Naive thymus-derived CD4-positive, alpha-beta T cell (primary cell): ENCODE results near the gene ITGB4. TPM values are rescaled to one million over a fixed set of nuclear protein-coding genes. Genes with fewer than 3 reads are reported as not detected.
A peak's percentile ranks its signal among the peaks of the same experiment; 100 is the strongest.
"Not testable (repeated sequence)": the region's sequence is repeated elsewhere in the genome, so short reads cannot be mapped to it uniquely, and the experiment has no call there.

ENCODE experiments used
- ATAC-seq: fragments of 150-1000 bp; cut with Tn5 transposase; 2 replicates; pipeline ENCODE4 v1.10.0; 2021; ENCODE audit warnings: mild to moderate bottlenecking, moderate library complexity
- CTCF ChIA-PET: fragments of 350-600 bp; sonication (Branson Sonifier 250); formaldehyde crosslinking; loops from one replicate; lab custom pipeline; 2021; ENCODE audit warnings: antibody characterized with exemption; lab: Charles Lee
- POLR2A ChIA-PET: fragments of 350-600 bp; sonication (Branson Sonifier 250); formaldehyde crosslinking; loops from one replicate; lab custom pipeline; 2021; ENCODE audit warnings: antibody characterized with exemption, inconsistent platforms; lab: Charles Lee
- DNase-seq, 9 donors: peaks; one replicate each; pipeline versions ENCODE4 v3.0.0 to v3.0.0-alpha.2; 2020 to 2022; ENCODE audit warnings: mixed read lengths in 1 of 9
- H3K27ac ChIP-seq: one replicate; pipeline ENCODE4 v1.7.0; 2013; ENCODE audit warnings: mild to moderate bottlenecking, low read depth, low read length, moderate library complexity
- H3K27me3 ChIP-seq, 2 donors: one replicate each; pipeline ENCODE4 v1.7.0; 2013; ENCODE audit warnings: low read length in 2 of 2, mild to moderate bottlenecking in 2 of 2, moderate library complexity in 2 of 2; ENCODE audit not compliant: control insufficient read depth in 2 of 2, insufficient read depth in 2 of 2
- H3K36me3 ChIP-seq, 3 experiments: 1 replicate in 2 of 3; 2 replicates in 1 of 3; pipeline ENCODE4 v1.7.0; 2013; ENCODE audit warnings: low read length in 3 of 3, mild to moderate bottlenecking in 3 of 3, moderate library complexity in 1 of 3; ENCODE audit not compliant: insufficient read depth in 3 of 3, control insufficient read depth in 2 of 3
- H3K4me1 ChIP-seq, 2 donors: one replicate each; pipeline ENCODE4 v1.7.0; 2013; ENCODE audit warnings: low read length in 2 of 2, mild to moderate bottlenecking in 2 of 2, moderate library complexity in 1 of 2; ENCODE audit not compliant: control insufficient read depth in 2 of 2, insufficient read depth in 2 of 2
- H3K4me3 ChIP-seq: 2 replicates; pipeline ENCODE4 v1.7.0; 2013; ENCODE audit warnings: mild to moderate bottlenecking, low read length
- H3K9me3 ChIP-seq, 3 experiments: 1 replicate in 2 of 3; 2 replicates in 1 of 3; pipeline ENCODE4 v1.7.0; 2013; ENCODE audit warnings: low read length in 3 of 3; ENCODE audit not compliant: control insufficient read depth in 2 of 3
- H3K27ac Mint-ChIP-seq, 9 donors: one replicate each; pipeline ENCODE4 v1.8.0; 2020 to 2022; ENCODE audit warnings: mixed read lengths in 9 of 9, mild to moderate bottlenecking in 8 of 9, moderate library complexity in 5 of 9, inconsistent platforms in 2 of 9
- H3K27me3 Mint-ChIP-seq, 5 donors: one replicate each; pipeline ENCODE4 v1.8.0; 2021 to 2022; ENCODE audit warnings: mixed read lengths in 5 of 5, mild to moderate bottlenecking in 1 of 5
- H3K36me3 Mint-ChIP-seq, 5 donors: one replicate each; pipeline ENCODE4 v1.8.0; 2020 to 2022; ENCODE audit warnings: mixed read lengths in 5 of 5, mild to moderate bottlenecking in 3 of 5, inconsistent platforms in 1 of 5
- H3K4me1 Mint-ChIP-seq, 7 donors: one replicate each; pipeline ENCODE4 v1.8.0; 2020 to 2022; ENCODE audit warnings: mixed read lengths in 7 of 7, mild to moderate bottlenecking in 3 of 7, inconsistent platforms in 1 of 7
- H3K4me3 Mint-ChIP-seq, 10 donors: one replicate each; pipeline ENCODE4 v1.8.0; 2020 to 2022; ENCODE audit warnings: mild to moderate bottlenecking in 10 of 10, mixed read lengths in 10 of 10, moderate library complexity in 6 of 10, inconsistent platforms in 2 of 10
- H3K9me3 Mint-ChIP-seq, 11 donors: one replicate each; pipeline ENCODE4 v1.8.0; 2020 to 2022; ENCODE audit warnings: mixed read lengths in 11 of 11, mild to moderate bottlenecking in 4 of 11, inconsistent platforms in 1 of 11, moderate library complexity in 1 of 11
- intact Hi-C, 2 donors: fragments of 100-400 bp; cut with micrococcal nuclease; formaldehyde crosslinking; loops; one replicate each; pipeline ENCODE4 v1.15.1; 2023
- polyA plus RNA-seq, 2 donors: library from polyadenylated mRNA; unstranded; fragments of 300-500 nt; fragmentation: Illumina TruSeq; gene quantifications; one replicate each; pipeline ENCODE4 v1.2.3, GENCODE V29; 2021
- total RNA-seq, 6 experiments: library from RNA in 5 of 6; stranded (reverse) in 5 of 6; gene quantifications; 1 replicate in 5 of 6; 2 replicates in 1 of 6; pipeline ENCODE4 v1.2.3 and lab custom pipeline; 2021 to 2026

The ITGB4 gene
- total and polyA plus RNA-seq, 7 experiments from 2014 or later, result 0.09 to 1.8 (median 0.77) TPM

DNA sequence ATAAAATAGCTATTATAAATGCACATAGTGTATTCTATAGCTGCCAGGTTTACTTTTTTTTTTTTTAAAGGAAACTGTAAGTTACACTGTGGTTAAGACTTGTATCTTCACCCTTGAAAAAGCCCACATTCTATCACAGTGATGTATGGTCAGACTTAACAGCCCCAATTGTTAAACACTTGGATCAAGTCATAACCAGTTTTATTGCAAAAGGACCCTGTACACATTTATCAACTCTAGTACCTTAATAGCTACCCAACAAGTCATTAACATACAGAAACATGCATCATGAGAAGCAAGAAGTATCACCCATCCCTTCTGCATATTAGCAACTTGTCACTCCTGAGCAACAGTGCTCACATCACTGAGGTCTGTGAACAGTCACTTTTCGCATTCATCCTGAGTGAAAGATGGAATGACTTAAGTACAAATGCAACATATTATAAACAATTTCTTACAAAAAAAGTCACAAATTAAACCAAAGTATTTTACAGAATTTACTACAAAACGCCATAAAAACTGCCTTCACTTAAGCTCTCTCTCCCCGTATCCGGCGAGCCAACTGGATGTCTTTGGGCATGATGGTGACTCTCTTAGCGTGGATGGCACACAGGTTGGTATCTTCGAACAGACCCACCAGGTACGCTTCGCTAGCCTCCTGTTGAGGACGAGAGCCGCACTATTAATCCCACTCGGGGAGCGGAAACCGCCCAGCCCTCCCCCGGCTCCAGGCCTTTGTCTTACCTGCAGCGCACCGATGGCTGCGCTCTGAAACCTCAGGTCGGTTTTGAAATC lies 57.0 kb downstream of the ITGB4 start:
- POLR2A ChIA-PET, result interaction anchor here (0.6 to 11.0 kb wide), 22 partner anchors 7 to 975 kb away, joined by 3 to 244 read pairs (median 4); partner anchors contain the start of genes GALK1, MIF4GD, TRIM65 and UNC13D
- peak overlapping the region; percentile 83 to 99 (median 96) for H3K4me3 Mint-ChIP-seq
- not testable (repeated sequence) for H3K27me3 ChIP-seq, ATAC-seq, H3K27me3 Mint-ChIP-seq, H3K9me3 ChIP-seq
- CTCF ChIA-PET, result interaction anchor here (0.8 to 1.5 kb wide), 4 partner anchors 10 to 25 kb away, joined by 4 to 8 read pairs (median 4); partner anchors contain the start of gene GALK1
- peak overlapping the region; percentile 57 to 95 (median 91) for H3K27ac Mint-ChIP-seq
- H3K4me3 ChIP-seq, result peak overlapping the region; percentile 85
- peak overlapping the region; percentile 98 for H3K27ac ChIP-seq
- DNase-seq, result peak in 2 of 9 donors; percentile 34 to 36
- H3K9me3 Mint-ChIP-seq, result peaks cover 0 to 15% (median 0%) of the 10 kb centered on the region in 11 donors
- peaks cover 13 to 35% (median 27%) of the 10 kb centered on the region in 5 donors for H3K36me3 Mint-ChIP-seq
- peaks cover 16 to 59% (median 47%) of the 10 kb centered on the region in 7 donors for H3K4me1 Mint-ChIP-seq
- peaks cover 14 to 31% (median 23%) of the 10 kb centered on the region in 3 experiments for H3K36me3 ChIP-seq
- peaks cover 21 to 25% of the 10 kb centered on the region in 2 donors for H3K4me1 ChIP-seq
- intact Hi-C loops, result loop anchor here in 1 of 2 donors (5.0 kb wide), 2 partner anchors 49 to 64 kb away; partner anchors contain the start of gene UNC13D

DNA sequence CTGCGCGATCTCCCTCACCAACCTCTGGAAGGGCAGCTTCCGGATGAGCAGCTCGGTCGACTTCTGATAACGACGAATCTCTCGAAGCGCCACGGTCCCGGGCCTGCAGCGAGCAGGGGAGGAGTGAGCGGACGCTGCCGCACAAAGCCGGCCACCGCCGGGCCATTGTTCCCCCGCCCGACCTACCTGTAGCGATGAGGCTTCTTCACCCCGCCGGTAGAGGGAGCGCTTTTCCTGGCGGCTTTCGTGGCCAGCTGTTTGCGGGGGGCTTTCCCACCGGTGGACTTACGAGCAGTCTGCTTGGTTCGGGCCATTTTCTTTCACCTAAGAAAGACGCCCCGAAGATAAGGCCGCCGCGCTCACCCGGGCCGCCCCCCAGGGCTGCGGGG lies 57.6 kb downstream of the ITGB4 start:
- DNase-seq, result peak in 8 of 9 donors; percentile 38 to 72 (median 59)
- ATAC-seq, result no peak
- ChIA-PET POLR2A (interaction anchor here (0.6 to 11.0 kb wide), 13 partner anchors 6 to 507 kb away, joined by 3 to 244 read pairs (median 9); partner anchors contain the start of genes GALK1, MIF4GD, TRIM65 and UNC13D), CTCF (interaction anchor here (1.2 kb wide), 1 partner anchor 13 kb away, joined by 4 read pairs; no protein-coding TSS in a partner anchor)
- H3K27me3 ChIP-seq, result no peaks in the 10 kb centered on the region
- peak overlapping the region; percentile 85 for H3K4me3 ChIP-seq
- peaks cover 14 to 31% (median 23%) of the 10 kb centered on the region in 3 experiments for H3K36me3 ChIP-seq
- Mint-ChIP-seq H3K4me3 (peak overlapping the region; percentile 83 to 99 (median 96)), H3K9me3 (peaks cover 0 to 15% (median 0%) of the 10 kb centered on the region in 11 donors), H3K27me3 (peaks cover 0 to 3% (median 0%) of the 10 kb centered on the region in 5 donors), H3K36me3 (peaks cover 13 to 35% (median 27%) of the 10 kb centered on the region in 5 donors), H3K4me1 (peaks cover 19 to 65% (median 53%) of the 10 kb centered on the region in 7 donors), H3K27ac (peak overlapping the region; percentile 57 to 95 (median 91))
- H3K4me1 ChIP-seq, result peaks cover 27 to 31% of the 10 kb centered on the region in 2 donors
- intact Hi-C loops, result loop anchor here (1.0 to 5.0 kb wide), 5 partner anchors 14 to 200 kb away; partner anchors contain the start of genes ACOX1 (in 1 of the 2), GALK1 (in 1 of the 2), TEN1 (in 1 of the 2) and UNC13D (in 1 of the 2)
- H3K27ac ChIP-seq, result peak overlapping the region; percentile 98
- H3K9me3 ChIP-seq, result no peaks in the 10 kb centered on the region

DNA sequence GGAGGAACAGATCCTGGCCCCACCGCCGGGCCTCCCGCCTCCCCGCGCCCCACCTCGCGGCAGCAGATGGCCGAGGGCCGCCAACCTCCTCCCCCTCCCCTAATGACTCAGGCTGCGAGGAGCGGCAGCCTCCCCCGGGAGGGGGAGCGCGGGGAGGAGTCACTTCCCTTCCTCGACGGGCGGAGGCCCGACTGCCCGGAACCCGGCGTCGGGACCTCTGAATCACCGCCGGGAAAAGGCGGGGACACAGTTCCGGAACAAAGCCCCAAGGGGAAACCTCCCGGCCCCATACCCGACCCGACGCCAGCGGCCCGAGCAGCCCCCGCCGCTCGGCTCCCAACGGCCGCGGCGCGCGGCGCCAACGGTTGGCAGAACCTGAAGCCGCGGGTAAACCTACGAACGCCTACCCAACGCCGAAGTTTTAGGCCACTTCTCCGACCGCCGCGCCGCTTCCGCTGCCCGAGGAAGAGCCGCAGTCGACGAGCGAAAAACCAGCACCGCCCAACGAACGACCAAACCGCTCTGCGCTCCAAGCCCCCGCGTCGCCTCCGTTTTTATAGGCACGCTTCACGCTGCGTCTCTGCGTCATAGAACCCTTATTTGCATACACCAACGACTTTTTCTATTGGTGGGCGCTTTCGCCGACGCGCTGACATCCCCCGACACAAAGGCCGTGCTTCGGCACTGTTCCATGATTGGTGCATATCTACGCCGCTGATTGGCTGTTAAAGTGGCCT lies 58.2 kb downstream of the ITGB4 start:
- peak; percentile 79 for ATAC-seq
- H3K27me3 ChIP-seq, result no peaks in the 10 kb centered on the region
- peak; percentile 84 to 99 (median 96) for DNase-seq
- H3K27ac ChIP-seq, result peak overlapping the region; percentile 98
- peaks cover 13 to 35% (median 27%) of the 10 kb centered on the region in 5 donors for H3K36me3 Mint-ChIP-seq
- ChIA-PET POLR2A (interaction anchor here (0.6 to 11.0 kb wide), 38 partner anchors 6 to 948 kb away, joined by 3 to 244 read pairs (median 4); partner anchors contain the start of genes ACOX1, FBF1, GALK1 and MIF4GD), CTCF (interaction anchor here (0.9 to 1.2 kb wide), 4 partner anchors 13 to 29 kb away, joined by 3 to 5 read pairs (median 4); no protein-coding TSS in a partner anchor)
- no peaks in the 10 kb centered on the region for H3K9me3 ChIP-seq
- peak overlapping the region; percentile 83 to 100 (median 98) for H3K4me3 Mint-ChIP-seq
- peaks cover 31 to 35% of the 10 kb centered on the region in 2 donors for H3K4me1 ChIP-seq
- peaks cover 0 to 15% (median 0%) of the 10 kb centered on the region in 11 donors for H3K9me3 Mint-ChIP-seq
- H3K27me3 Mint-ChIP-seq, result peaks cover 0 to 3% (median 0%) of the 10 kb centered on the region in 5 donors
- intact Hi-C loops, result loop anchor here (1.0 to 5.0 kb wide), 5 partner anchors 14 to 200 kb away; partner anchors contain the start of genes ACOX1 (in 1 of the 2), GALK1 (in 1 of the 2), TEN1 (in 1 of the 2) and UNC13D (in 1 of the 2)
- peak overlapping the region; percentile 85 for H3K4me3 ChIP-seq
- peak overlapping the region; percentile 89 to 100 (median 99) for H3K27ac Mint-ChIP-seq
- H3K4me1 Mint-ChIP-seq, result peaks cover 19 to 68% (median 56%) of the 10 kb centered on the region in 7 donors
- H3K36me3 ChIP-seq, result peaks cover 14 to 31% (median 23%) of the 10 kb centered on the region in 3 experiments

DNA sequence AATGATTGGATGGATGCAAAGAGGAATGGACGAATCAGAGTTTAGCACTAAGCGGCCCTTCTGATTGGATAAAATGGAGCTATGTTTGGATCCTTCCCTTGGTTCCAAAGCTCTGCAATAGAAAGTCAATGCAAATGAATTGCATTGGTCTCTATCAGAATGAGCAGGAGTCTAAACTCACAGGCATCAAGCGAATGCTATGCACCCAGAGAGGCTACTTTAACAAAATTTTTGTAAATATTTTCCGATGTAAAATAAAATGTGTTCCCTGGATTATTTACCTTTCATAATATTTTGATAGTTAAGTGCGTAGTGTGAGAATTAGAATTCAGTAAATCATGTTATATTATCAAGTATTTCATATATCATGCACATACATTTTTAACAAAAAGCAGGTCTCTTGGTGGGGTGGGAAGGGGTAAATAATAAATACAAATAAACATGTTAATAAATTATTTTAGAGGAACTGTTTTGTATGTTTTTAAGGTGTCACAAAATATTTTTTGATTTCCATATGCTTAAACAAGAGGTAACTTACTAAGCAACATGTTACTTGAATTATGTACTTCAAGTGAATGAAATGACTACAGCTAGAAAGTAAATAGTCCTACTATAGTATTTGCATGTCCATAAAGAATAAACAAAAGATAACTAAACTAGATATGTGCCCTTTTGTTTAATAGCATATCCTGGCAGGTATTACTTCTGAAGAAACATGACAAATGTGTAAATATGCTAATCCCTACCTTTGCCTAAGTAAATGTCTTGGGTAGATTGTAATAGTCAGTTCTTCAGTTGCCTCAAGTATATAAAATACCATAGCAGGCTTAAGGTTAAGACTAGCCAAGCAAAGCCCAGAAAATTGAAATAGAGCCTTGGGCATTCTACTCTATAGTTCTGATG lies 59.0 kb downstream of the ITGB4 start:
- H3K36me3 ChIP-seq, result peaks cover 14 to 26% (median 23%) of the 10 kb centered on the region in 3 experiments
- H3K36me3 Mint-ChIP-seq, result peaks cover 13 to 35% (median 27%) of the 10 kb centered on the region in 5 donors
- no peaks in the 10 kb centered on the region for H3K27me3 ChIP-seq
- H3K27me3 Mint-ChIP-seq, result peaks cover 0 to 3% (median 0%) of the 10 kb centered on the region in 5 donors
- no peak for ATAC-seq
- H3K27ac ChIP-seq, result peak overlapping the region; percentile 36
- peak overlapping the region; percentile 83 to 100 (median 98) for H3K4me3 Mint-ChIP-seq
- CTCF ChIA-PET, result interaction anchor here (0.9 to 1.0 kb wide), 4 partner anchors 18 to 42 kb away, joined by 3 to 5 read pairs (median 4); no protein-coding TSS in a partner anchor
- no peak for DNase-seq
- H3K9me3 Mint-ChIP-seq, result peaks cover 0 to 15% (median 0%) of the 10 kb centered on the region in 11 donors
- no peaks in the 10 kb centered on the region for H3K9me3 ChIP-seq
- H3K4me1 ChIP-seq, result peaks cover 33 to 38% of the 10 kb centered on the region in 2 donors
- H3K4me1 Mint-ChIP-seq, result peaks cover 21 to 68% (median 57%) of the 10 kb centered on the region in 7 donors
- peak overlapping the region; percentile 89 to 100 (median 99) for H3K27ac Mint-ChIP-seq
- intact Hi-C loops, result loop anchor here (1.0 to 10.0 kb wide), 10 partner anchors 15 to 955 kb away; partner anchors contain the start of genes ACOX1 (in 2 of the 2), TEN1 (in 2 of the 2), WBP2 (in 2 of the 2) and GALK1 (in 1 of the 2)
- H3K4me3 ChIP-seq, result no peak overlapping the region
- POLR2A ChIA-PET, result interaction anchor here (0.5 to 11.0 kb wide), 35 partner anchors 10 to 953 kb away, joined by 3 to 244 read pairs (median 3); partner anchors contain the start of genes ACOX1, FBF1, GALK1 and MRPL38
